NCI-H2107 (cell line): Measurements from ENCODE around the gene MARVELD1.
"Not testable (repeated sequence)": the region's sequence is repeated elsewhere in the genome, so short reads cannot be mapped to it uniquely, and the experiment has no call there.

Experiments
- DNase-seq: peaks from one replicate; lab custom pipeline; 2025; lab: John Stamatoyannopoulos, UW

Gene MARVELD1

DNA sequence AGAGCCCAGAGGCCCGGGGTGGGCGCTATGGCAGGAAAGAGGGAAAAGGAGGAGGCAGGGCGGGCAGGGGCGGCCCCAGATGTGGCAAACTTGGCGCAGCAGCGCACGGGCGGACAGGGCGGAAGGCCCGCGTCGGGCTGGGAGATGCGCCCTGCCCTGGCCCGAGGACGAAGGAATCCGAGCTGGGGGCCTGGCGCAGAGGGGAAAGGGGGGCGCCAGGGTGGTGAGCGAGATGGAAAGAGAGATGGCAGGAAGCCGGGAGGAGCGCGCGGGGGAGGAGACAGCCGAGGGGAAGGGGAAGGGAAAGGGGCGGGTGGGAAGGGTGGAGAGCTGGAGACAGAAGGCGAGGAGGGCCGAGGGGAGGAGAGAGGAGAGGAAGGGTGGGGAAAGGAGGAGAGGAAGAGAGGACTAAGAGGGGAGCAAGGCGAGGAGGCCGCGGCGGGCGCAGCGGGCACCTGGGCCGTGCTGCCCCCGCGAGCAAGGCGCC lies at the start of gene MARVELD1:
MARVELD1 (plus strand) TSS at position 392 of the 487 bp plus-strand sequence. CDS start 147 bp downstream, outside the sequence.
- no peak for DNase-seq

DNA sequence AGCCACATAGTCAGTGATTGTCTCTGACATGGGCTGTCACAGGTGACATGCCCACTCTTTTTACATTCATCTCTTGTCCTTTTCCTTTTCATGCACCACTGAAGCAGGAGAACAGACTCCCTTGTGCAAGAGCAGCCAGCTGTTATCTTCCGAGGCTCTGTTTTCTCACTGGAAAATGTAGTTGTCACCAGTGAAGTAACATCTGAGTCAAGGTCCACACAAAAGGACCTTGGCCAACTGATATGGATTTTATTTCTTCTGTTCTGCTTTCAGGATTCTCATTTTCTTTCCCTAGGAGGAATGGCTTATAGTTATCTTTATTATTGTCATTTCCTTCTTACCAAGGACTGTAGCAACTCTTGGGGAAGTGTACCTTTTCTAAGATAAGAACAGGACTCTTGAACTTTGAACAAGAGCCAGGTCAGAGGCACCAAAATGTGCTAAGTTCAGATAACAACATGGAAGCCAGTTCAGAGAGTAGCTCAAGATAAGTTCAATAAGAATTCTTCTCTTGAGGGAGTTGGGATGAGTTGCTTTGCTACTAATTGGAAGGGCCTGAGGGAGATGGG lies 49.2 kb upstream of the MARVELD1 start:
- no peak for DNase-seq

DNA sequence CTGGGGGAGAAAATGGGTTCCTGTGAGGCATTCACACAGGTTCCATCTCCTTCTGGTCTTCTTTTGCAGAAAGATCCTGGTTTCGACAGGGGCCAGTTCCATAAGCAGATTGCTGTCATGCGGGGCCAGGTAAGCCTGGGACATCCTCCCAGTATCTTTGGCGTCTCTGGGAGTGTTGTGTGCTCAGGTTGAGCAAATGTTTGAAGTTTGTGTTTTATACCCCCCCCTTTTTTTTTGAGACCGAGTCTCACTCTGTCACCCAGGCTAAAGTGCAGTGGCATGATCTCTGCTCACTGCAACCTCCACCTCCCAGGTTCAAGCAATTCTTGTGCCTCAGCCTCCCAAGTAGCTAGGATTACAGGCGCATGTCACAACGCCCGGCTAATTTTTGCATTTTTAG lies 46.5 kb upstream of the MARVELD1 start:
- DNase-seq: no peak

DNA sequence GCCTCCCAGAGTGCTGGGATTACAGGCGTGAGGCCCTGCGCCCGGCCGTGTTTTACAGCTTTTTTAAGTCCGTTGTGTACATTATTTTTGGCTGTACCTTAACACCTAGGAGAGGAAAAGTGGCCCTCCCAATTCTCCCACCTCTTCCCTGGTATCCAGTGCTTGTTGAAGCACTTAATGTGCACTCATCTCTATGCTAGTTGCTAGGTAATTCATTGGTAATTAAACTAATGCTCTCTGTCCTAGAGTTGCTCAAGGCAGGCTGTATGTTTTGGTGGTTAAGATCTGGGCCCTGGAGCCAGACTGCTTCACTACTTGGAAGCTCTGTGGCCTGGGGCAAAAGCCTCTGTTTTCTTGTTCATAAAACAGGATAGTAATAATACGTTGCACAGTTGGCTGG lies 46.1 kb upstream of the MARVELD1 start:
- DNase-seq: no peak

DNA sequence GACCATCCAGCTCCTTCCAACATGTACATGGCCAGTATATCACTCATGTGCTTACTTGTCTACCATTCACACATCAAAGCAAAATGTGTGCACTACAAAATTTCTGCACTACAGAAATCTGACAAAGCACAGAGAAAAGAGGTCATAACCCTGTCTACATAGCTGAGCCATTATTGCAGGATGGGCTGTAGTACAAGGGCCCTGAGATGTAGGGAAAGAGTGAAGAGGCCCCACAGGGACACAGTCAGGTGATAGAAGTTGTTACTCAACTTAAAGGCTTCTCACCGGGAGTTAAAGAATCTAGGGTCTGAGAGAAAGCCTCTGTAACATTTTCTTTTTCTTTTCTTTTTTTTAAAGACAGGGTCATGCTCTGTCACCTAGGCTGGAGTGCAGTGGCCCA lies 44.0 kb upstream of the MARVELD1 start:
- DNase-seq: no peak

DNA sequence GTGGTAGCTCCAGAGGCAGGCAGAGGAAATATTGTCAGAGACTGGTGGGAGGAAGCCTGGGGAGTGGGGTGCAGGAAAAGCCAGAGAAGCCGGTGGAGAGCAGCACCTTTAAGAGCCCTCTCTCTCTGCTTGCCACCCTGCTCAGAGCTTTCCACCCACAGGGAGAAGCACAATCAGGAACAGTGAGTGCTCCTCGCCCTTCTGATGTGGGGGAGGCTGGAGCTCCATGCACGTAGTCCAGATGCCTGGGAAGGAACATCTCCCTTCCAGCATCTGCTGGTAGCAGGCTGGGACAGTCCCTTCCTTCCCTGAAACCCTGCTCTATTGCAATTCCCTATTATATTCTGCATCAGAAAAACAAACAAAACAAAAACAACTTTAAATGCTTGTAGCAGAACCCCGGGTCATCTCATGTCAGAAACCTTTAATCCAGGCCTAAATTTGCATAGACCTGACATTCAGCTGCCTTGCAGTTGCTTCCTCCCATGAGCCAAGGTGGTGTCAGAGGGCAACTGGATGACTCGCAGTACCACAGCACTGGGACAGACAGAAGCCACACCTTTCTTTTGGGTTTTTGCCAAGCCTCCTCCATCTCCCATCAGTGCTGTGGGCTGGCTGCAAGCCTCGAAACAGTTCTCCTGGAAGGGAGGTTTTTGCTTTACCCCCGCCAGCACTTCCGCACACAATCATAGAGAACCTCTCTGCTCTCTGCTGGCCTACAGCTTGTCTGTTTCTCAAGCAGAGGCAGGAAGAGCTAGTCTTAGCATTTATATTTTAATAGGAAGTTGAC lies 39.6 kb upstream of the MARVELD1 start:
- DNase-seq: no peak

DNA sequence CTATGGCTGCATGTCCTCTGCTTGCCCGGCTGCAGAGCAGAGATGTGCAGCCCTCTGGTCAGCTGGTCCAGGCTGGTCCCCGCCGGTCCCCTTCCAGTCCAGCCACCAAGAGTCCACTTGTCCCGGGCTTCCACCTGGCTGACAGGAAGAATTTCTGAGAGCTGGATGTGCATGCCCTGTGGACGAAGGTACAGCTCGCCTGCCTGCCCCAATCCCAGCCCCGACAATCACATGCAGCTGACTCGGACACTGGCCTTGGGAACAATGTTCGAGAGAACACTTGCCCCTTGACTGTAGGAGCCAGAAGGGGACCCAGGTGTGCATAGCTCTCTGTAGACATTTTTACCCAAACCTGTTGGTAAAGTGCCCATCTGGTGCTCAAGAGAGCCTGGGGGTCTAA lies 38.3 kb upstream of the MARVELD1 start:
- DNase-seq: no peak

DNA sequence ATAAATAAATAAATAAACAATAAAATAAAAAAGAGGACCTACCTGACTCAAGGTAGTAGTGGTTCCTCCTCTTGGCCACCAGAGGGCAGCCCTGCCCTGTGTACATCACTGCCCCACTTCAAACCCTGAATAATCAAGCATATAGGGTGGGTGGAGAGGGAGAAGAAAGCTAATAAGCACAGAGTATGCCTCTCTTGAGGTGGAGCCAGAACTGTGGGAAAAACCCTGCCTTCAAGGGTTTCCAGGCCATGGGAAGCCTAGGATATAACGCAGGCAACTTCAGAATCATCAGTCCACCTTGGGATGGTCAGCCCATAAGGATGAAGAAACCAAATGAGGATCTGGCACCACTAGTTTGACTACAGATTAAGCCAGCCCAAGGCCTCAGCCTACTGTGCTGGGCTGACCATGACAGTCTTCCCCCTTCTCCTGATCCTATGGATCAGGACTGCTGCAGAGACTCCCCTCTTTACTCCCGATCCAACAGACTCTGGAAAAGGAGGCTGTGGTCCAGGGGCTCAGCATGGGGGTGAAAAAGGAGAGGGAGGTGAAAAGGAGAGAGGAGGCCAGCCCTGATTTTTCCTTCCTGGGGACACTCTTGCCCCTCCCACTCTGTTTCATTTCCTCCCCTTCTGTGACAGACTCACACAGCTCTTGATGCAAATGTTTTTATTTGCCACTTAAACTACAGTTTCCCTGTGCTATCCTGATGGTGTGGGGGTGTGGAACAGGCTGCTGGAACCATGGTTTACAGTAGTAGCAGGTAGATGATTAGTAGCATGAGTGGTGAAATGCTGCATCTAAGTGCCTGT lies 36.6 kb upstream of the MARVELD1 start:
- no peak for DNase-seq

DNA sequence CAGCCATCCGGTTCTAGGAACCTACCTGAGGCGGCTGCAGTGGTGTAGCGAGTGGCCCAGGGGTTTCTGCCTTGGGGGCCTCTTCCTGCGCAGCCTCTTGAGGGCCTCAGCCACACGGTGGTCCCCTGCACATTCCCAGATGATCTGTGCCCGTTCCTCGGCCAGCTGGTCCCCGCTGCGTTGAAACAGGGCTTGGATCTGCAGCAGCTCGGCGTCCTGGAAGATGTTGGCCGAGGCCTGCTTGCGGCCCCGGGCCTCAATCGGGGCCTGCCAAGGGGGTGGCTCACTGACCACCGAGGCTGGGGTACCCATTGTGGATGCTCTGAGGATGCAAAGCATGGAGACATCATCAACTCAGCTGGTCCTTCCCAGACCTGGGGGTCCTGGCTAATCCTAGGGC lies 33.9 kb upstream of the MARVELD1 start:
- DNase-seq: no peak

DNA sequence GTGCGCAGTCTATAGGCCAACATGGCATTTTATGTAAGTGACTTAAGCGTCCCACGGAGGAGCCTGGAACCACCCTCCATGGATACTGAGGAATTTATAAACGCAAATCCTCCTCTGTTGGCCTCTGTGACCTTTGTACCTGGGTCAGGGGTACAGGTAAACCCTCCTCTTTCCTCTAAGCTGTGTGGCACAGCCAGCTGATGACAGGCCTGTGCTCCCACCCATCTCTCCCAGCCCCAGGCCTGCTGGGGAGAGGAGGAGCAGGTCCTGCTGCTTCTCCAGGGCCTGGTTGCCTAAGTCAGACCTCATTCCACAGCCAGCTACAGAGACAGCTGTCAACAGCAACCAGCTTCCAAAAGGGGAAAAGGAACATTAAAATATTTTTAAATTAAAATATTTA lies 31.5 kb upstream of the MARVELD1 start:
- DNase-seq: no peak

DNA sequence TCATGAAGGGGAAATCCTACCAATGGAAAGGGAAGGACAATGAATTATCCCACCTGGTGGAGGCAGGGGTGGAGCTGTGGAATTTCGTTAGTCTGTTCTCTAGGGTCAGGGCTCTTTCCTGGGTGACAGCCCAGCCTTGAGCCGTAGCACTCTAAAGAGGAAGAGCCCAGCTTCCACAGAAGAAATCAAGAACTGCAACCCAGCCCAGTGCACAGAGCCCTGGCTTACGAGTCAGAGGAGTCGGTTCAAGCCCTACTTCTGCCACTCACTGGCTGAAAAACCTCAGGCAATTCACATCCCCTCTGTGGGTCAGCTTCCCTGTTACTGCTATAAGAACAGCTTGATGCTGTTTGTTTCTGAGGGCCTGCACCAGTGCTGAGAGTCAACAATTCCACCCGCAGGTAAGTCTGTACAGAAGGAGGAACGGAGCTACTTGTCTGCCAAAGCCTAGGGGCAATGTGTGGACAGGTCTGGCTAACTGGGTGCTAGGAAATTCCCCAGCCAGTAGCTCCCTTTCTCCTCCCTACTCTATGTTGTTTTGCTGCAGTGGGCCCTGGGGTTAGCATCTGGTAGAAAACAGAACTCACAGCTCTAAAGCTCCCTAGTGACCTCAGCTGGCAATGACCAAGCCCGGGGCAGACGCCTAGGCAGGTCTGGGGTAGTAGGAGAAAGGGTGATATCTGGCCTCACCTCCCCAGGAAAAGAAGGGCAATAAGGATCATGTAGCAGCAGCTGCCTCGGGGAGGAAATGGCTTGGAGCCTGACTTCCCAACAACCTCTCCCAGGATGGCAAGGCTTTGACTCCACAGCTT lies 29.8 kb upstream of the MARVELD1 start:
- no peak for DNase-seq

DNA sequence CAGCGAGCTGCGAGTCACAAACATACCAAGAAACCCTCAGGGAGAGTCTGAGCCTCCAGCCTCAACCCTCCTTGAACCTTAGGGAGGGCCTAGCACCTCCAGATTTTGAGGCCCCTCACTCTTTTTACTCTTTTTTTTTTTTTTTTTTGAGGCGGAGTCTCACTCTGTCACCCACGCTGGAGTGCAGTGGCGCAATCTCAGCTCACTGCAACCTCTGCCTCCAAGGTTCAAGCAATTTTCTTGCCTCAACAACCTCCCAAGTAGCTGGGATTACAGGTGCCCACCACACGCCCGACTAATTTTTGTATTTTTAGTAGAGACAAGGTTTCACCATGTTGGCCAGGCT lies 29.2 kb upstream of the MARVELD1 start:
- DNase-seq: not testable (repeated sequence)

DNA sequence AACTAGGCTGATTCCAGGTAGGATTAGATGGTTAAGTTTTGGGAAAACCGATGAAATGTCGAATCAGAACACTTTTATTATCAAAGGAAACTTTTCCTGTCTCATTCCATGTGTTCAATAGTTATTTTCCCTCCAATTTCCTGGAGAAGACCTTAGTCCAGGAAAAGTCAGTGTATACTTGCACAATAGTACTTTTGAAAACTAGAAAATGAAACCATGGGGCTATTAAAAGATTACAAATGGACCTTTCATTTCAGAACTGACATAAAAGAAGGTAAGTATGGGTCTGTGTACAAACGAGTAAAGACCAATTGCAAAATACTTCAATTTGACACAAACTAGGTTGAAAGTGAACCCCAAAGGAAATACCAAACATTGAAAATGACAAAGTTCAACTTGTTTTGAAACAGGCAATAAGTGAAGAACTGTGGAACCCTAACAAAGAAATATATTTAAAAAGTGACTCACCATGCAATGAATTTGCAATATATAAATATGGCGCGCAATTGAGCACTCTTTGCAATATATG lies 28.6 kb upstream of the MARVELD1 start:
- DNase-seq: no peak

DNA sequence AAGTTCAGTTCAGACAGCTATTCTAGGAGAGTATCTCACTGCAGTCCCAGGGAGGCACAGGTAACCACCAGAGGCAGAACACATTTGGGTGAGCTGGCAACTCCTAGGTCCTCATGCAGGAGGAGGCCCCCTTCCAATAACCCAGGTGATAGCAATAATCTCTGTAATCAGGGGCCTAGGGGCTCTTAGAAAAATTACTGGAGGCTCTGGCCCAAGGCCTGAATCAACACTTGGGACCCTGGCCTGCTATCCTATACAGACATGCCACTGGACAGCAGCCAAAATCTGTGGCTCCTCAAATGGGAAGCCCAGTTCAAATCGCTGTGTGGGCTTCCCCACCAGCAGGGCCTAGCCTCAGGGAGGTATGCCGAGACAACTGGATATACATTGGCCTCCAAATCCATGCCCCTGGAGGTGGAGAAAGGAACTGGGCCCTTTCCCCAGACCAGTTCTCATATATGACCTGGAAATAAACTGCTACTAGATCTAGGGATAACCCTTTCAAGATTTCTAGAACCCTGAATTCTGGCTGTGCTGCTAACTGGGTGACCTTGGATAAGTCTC lies 28.1 kb upstream of the MARVELD1 start:
- no peak for DNase-seq

DNA sequence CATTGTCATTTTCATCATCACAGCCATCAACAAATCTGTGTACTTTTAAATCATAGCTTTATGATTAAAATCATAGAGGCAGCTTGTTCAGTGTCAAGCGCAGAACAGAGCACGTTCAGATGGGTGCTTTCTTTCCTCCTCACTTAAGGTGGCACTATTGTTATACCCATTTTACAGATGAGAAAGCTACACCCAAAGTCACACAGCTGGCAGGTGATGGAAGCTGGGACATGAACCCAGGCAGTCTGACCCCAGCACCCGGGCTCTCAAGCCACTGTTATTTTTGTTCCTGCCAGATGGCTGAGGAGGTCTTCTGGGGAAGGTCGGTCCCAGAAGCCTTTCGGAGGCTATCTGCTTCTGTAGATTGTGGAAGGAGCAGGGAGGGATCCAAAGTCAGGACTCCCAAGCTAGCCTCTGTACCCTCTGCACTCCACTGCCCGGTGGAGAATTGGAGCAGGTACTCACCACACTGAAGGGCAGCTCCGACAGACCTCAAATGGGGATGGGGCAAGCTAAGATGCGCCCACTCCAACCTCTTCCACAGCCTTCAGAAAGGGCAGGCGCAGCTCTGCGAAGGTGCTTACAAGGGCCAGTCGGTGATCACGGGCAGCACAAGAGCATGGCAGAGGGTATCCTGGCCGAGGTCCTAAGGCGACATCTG lies 27.1 kb upstream of the MARVELD1 start:
- DNase-seq: no peak

DNA sequence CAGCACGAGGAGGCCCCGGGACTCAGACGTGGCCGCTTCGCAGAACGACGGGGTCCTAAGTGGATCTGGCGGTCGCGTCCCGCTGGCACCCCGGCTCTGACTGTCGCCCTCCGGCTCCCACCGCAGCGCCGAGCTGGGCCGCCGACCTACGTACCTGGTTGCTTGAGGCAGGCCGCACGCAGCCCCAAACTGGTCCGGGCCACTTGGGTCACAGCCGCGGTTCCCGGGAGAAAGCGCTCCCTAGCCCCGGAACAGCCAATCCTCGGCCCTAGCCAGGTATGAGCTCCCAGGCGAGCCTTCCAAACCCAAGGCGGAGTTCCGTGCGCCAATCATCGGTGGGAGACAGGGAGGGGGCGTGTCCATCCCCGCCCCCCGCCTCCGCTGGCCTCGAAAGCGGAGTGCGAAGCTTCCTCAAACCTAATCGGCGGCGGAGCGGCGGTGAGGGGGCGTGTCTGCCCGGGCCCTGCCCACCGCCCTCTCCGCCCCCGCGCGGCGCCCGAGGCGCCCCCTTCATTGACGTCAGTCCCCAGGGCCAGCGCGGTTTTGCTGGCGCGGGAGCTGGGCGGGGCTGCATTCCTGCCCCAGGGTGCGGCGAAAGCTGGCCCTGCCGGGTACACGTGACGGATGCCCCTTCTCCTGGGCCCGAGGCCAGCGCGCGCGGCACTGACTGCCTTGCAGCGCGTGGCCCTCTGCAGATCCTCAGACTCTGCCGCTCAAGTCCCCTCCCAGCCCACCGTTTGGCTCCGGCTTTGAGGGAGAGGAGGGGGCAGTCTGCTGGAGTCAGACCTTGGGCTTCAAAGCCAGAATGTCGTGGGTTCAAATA lies 26.4 kb upstream of the MARVELD1 start, which contains the start of gene AVPI1:
AVPI1 (minus strand) TSS at position 280 of the 823 bp plus-strand sequence. CDS start 7,336 bp downstream, outside the sequence.
- DNase-seq: peak; percentile 81

DNA sequence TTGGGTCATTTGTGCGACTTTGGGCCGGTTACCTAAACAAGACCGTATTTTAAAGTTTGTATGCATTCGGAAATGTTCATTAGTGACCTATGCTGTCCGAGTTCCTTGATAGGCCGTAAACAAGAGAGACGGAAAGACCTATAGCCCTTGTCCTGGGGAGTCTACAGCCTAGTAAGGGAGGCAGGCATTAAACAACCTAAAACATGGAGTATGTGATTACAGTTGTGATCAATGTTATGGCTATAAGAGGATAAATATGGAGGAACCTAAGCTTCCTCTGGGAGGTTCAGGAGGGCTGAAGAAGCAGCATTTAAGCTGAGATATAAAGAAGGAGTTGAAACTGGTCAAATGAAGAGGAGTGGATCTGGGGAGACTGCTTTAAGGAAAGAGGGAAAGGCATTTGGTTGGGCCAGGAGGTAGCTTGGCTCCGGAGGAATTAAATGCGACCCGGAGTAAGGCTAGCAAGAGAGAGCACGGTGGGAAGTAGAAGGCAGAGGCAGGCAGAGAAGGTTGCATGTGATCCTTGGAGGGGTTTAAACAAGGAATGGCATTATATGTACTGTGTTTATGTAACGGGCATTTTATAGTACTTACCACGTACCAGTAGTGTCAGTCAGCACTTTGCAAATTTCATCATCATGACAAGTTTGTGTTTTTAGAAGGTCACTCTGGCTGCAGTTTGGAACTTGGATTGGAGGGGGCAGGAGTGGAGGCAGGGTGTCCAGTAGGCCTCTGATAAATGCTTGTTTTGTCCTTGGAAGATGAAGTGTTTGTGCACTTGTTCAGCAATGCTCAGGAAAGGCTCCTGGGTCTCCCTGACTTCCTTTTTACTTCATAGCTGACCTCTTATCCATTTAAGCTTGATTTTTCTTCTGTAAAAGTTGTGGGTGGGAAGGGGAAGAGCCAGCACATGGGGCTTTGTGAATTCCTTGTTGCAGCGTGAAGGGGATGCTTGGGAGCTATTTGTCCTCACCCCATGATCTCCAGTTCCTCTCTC lies 25.4 kb upstream of the MARVELD1 start:
- DNase-seq: no peak

DNA sequence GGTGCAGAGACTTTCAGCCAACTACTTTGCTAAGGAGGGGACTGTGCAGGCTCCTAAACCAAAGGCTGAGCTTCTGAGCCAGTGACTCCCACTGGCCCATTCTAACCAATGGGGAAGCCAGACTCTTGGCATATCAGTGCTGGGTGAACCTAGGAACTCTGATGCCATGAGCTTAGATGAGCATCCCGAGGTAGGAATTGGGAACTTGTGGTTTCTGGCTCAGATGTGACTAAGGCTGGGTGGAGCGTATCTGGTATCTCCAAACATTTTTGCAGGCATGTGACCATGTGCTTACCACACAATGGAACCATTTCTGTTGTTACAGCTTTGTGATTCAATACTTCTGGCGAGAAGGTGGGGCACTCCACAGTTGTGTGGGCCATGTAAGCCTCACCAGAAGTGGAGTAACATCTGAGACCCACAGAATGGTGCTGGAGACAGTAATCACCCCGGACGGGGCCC lies 23.9 kb upstream of the MARVELD1 start:
- no peak for DNase-seq
